GM19467 (cell line): Measurements from ENCODE around the gene TMEM225B.
"Not testable (repeated sequence)": the region's sequence is repeated elsewhere in the genome, so short reads cannot be mapped to it uniquely, and the experiment has no call there.

ENCODE experiments used
- ATAC-seq: cut with Tn5 transposase; IDR thresholded peaks from one replicate; pipeline ENCODE4 v1.9.1; 2021; ENCODE audit warnings: mild to moderate bottlenecking, moderate library complexity; ENCODE audit not compliant: unreplicated experiment

The TMEM225B gene

DNA sequence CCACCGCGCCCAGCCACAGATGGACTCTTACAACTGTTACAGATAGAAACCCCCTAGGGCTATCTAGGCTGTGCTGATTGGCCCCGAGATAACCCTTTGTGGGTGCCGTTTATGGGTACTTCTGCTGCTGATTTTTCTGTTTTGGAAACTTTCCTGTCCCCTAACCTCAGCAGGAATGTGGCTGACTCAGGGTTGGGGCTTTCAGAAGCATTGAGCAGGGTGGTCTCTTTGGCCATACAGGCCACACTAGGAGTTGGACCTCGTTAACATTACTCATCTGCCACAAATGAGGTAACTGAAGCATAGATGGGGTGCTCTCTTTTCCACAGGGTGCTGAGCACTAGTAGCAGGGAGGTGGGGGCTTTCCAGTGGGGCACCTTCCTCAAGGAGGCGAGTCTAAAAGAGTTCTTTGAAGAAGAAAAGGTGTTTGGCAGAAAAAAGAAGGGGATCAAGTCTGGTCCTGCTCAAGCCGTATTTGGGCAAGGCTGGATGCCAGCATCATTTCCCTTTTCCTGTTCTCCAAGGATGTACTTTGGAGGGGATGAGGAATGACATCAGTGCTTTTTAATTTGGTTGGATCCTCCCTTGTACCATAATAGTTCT is 25.1 kb downstream of the TMEM225B start:
- no peak for ATAC-seq

DNA sequence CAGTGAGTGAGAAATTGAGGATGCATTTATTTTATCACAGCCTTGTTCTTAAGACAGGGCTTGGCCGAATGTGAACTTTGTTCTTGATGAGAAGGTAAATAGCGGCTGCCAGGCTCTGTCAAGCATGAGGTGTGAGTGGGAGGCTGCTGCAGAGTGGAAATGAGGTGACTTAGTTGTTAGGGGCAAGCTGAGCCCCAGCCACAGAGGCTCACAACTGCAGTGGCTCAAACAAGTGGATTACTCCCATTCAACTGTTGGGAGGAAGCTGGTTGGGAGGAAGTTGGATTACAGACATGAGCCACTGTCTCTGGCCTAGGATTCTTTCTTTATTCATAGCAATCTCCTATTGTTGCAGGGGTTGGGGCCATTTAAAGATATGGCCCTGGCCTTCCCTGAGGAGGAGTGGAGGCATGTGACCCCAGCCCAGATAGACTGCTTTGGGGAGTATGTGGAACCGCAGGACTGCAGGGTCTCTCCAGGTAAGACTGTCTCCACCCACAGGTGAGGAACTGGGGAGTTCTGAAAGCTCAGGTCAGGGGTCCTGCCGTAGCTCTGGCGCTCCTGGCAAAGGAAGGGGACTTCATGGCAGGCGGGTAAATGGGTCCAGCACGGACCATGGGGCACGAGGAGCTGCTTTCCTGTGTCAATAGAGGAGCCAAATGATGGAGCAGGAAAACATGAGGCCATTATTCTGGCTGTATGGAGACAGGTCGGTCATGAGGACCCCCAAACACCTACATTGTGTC is 25.8 kb downstream of the TMEM225B start:
- ATAC-seq = no peak

DNA sequence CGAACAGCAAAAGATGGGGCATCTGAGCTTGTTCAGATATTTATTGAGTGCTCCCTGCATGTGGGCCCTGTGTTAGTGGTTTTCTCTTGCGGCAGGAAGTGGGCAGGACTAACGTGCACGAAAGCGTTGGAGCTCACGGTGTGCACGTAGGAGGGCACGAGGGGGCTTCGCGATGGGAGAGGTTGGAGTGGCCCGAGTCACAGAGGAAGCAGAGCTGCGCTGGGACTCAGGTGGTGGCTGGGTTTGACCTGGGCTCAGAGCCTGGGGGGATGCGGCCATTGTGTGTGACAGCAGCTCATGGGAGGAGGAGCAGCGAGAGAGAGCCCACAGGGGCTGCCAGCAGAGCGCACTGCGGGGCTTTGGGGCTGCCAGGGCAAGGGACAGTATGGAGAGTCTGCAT is 26.4 kb downstream of the TMEM225B start:
- ATAC-seq = no peak

DNA sequence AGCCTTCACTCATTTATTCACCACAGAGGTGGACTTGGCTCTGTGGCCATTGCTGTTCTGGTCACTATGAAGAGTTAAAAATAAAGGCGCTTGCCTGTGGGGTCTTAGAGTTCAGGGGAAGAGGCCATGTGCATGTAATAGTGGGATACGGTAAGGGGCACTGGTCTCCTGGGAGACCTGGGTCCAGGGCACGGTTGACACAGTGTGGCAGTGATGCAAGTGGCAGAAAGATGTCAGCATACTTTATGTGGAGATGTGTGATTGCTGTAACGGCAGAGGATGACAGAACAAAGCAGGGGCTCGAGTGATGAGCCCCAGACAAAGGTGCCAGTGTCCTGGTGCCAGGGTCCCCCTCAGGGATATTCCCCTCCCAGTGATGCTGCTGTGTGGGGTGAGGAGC is 27.3 kb downstream of the TMEM225B start:
- ATAC-seq = no peak

DNA sequence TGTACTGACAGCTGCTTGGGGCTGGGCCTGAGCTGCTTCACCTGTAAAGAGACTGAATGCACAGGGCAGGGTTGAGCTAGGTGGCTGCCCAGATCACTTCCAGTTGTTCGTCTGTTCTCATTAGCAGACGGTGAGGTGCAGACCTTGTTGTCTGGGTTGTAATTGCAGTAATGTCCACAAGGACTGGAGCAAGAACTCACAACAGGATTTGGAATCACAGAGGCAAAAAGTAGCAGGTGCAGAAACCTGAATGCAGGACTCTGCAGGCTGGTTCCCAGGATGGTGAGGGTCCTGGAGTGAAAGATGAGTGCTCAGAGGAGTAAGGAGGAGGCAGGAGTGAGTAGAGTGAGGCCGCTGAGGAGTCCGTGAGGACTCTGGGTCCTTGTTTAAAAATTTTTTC is 27.9 kb downstream of the TMEM225B start:
- no peak for ATAC-seq

DNA sequence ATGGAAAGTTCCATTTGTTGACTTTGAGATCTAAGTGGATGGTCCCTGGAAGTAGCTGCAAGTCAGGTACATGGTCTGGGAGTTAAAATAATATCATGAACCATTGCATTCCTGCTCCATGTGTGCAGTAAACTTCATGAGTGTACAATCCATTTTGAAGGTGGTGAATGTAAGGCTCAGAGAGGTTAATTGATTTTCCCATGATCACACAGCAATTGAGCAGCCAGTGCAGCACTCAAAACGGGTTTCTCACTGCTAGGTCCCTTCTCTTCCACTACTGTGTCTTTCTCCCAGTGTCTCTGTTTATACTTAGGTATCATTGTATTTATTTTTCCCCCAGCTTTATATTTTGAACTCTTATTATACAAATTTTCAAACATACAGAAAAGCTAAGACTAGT is 28.6 kb downstream of the TMEM225B start:
- ATAC-seq = no peak

DNA sequence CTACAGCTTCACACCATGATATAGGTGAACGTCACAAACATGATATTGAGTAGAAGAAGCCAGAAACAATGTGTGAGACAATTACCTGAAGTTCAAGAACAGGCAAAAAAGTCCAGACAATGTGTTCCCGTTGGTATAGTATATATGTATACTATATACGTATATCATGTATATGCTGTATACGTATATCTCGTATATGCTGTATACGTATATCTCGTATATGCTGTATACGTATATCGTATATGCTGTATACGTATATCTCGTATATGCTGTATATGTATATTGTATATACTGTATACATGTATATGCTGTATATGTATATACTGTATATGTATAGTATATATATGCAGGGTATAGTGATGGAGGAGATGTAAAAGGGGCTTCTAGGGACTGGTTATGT is 29.4 kb downstream of the TMEM225B start:
- no peak for ATAC-seq

DNA sequence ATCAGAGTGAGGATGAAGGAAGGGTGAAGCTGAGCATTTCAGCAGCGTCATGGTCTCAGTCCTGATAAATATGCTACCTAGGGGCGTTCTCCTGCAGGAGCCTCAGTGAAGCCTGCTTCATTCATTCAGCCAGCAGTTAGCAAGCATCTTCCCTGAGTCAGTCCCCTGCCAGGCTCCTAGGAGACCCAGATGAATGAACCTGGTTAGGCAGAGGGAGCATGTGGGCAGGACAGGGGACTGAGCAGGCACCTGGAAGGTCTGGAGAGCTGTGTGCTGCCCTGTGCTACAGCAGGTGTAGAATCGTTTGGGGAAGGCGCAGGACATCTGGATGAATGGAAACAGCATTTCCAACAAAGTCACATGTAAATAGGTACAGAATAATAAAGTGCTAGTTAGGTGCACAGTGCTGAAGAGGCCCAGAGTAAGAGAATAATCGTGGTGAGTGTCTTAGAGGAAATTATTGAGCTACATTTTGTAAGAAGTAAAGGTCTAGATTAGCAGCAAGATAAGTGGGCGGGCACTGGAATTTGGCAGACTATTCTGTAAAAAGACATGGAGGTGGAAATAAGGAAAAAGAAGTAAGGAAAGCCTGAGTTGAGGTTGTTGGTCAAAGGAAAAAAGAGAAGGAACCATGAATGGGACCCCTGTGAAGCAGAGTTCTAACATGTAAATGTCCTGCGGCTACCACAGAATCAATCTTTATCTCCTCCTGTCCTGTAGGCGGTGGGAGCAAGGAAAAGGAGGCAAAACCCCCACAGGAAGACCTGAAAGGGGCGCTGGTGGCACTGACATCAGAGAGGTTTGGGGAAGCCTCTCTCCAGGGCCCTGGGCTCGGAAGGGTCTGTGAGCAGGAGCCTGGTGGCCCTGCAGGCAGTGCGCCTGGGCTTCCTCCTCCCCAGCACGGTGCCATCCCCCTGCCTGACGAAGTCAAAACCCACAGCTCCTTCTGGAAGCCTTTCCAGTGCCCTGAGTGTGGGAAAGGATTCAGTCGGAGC is 30.7 kb downstream of the TMEM225B start:
- no peak for ATAC-seq

DNA sequence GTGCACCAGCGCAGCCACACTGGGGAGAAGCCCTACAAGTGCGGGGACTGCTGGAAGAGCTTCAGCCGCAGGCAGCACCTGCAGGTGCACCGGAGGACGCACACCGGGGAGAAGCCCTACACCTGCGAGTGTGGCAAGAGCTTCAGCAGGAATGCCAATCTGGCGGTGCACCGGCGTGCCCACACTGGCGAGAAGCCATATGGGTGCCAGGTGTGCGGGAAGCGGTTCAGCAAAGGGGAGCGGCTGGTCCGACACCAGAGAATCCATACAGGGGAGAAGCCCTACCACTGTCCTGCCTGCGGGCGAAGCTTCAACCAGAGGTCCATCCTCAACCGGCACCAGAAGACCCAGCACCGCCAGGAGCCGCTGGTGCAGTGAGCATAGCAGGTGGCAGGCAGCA is 31.6 kb downstream of the TMEM225B start:
- ATAC-seq = no peak

DNA sequence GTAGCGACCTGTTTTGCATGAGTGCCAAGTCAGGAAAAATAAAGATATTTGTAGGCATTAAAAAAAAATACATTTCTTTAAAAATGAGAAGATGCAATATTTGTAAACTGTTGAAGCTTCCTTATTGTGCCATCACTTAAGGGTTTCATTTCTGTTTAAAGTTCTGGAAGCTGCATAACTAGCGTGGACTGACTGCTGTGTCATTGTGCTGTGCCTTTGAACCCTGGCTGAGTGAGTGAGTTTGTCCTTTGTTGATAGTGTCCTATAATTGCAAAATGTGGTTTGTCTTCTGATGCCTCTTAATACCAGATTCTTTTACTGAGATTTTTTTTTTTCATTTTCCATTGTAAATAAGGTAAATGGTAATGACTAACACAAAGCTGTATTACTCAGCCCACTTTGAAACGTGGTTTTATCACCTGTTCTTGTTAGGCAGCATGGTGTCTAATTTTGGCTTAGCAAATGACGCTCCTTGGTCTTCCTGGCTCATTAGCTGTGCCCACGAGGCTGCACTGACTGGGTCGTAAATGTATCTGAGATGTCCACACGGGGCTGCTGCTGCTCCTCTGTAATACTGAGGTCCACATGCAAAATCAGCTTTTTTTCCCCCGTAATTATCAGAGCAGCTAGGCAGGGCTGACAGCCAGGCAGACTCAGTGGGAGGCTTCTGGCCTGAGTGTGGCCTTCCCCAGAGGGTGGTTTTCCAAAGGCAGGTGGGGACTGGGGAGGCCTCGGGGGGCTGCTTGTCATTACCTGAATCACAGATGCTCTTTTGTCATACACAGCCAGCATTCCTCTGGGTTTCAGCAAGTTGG is 33.4 kb downstream of the TMEM225B start:
- ATAC-seq = no peak

DNA sequence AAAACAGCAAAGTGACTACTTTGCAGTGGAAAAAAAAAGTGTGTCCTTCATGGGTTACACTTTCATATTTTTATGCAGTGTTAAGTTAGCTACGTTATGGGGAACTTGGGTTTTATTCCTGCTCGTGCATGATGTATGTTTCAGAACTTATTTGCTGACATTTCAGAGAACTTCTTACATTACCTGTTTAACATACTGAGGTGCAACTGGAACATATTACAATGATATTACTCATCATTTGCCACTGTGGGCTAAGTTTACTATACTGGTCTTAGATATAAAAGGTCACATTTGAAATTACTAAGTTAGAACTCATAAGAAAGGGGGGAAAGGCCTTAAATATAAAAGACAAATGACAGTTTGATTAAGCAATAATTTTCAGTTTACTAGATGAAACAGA is 39.3 kb downstream of the TMEM225B start:
- not testable (repeated sequence) for ATAC-seq

DNA sequence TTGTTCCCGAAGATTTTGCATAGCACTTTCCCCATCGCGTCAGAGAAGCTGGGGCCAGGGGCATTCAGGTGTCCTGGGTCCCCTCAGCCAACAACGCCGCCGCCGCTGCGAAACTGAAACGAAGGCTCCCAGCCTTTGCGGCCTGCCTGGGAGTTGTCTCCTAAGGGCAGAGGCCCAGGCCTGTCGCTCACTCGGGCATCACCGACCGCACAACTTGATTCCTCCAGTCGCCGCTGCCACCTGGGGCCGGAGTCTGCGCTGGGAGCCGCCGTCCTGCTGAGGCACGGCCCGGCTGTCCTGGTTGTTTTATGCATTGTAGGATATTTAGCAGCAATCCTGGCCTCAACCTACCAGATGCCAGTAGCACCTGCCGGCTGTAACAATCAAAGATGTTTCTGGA is 40.7 kb downstream of the TMEM225B start:
- ATAC-seq = no peak

DNA sequence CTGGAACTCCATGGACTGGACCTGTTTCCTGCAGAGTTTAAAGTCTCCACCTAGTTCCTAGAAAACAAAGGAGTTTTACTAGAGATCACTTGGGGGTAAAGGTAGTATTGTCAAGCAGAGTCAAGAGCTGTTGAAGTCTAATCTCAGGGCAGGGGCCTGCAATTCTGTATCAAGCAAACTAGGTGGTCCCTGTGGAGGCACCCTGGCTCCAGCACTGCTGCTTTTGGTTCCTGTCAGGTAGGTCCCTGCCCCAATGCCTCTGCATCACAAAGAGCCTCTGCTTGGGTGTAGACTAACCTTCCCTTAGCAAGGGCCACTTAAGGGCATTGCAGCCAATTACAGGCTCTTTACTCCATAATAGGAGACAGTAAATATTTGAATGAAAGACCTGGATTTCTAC is 41.2 kb downstream of the TMEM225B start:
- no peak for ATAC-seq

DNA sequence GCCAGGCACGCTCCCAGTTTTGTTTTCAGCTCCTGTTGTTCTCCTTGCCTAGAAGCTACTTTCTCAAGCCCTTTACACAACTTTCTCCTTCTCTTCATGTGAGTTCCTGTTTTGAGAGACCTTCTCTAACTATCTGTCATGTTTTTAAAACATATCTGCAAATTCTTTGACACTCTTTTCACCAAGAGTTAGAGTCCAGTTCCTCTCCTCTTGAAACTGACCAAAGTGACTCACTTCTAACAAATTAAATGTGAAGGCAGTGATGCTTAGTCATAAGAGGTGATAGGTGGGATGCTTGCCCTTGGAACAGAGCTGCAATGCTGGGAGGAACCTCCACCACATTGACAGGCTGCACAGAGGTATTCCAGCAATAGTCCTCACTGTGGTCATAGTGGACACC is 44.0 kb downstream of the TMEM225B start:
- no peak for ATAC-seq

DNA sequence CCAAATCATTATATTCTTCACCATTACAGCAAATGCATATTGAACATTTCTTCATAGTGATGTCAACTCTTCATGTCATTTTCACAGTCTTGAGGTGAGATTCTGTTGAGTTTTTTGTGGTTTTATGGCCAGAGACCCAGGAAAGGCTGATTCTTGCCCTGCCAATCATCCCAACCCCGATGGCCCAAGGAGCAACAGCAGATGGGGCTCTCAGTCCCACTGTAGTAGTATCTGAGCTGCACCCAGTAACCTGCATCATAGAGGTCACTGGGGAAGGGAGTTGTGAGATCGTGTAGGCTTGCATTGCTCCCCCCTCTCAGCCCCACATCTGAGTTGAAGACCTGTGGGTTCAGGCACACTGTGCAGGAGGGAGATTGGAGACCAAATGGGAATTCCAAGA is 45.4 kb downstream of the TMEM225B start:
- ATAC-seq = no peak

DNA sequence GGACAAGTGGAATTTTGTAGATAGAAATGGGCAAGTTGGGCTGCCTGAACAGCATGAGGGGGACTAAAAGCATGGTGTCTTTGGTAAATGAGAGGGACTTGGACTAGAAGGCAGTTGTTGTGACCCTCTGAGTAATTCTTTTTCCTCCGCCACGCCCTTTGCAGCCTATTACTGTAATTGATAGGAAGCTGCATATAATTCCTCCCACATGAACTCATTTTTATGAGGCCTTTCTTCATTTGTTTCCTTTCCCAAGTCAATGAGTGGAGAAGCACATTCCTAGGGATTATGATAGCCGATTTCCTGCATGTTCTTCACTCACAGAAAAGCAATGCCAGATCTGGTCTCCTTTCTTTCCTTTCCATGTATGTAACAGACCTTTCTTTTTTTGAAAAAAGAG is 46.4 kb downstream of the TMEM225B start:
- ATAC-seq = no peak

DNA sequence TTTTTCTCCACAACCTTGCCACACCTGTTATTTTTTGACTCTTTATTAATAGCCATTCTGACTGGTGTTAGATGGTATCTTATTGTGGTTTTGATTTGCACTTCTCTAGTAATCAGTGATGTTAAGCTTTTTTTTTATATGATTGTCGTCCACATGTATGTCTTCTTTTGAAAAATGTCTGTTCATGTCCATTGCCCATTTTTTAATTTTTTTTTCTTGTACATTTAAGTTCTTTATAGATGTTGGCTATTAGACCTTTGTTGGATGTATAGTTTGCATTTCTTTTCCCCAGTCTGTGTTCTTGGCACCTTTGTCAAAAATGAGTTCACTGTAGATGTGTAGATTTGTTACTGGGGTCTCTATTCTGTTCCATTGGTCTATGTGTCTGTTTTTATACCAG is 47.5 kb downstream of the TMEM225B start:
- ATAC-seq = no peak

DNA sequence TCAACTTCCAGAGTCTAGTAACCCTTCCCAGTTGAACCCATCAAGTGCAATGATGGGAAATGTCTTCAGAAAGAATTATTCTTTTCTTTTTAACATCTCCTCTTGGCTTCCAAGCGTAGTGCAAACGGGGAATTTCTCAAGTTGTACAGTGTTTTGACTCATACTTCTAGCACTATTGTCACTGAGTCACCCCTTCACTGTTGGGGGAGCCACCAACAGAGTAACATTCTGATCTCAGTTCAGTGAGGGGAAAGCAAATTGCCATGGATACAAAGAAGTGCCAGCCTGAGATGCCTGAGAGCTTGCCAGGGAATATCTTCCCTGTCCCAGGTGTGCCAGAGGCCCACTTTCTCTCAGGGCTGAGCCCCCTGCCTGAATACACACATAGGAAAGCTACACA is 50.8 kb downstream of the TMEM225B start:
- ATAC-seq = no peak

DNA sequence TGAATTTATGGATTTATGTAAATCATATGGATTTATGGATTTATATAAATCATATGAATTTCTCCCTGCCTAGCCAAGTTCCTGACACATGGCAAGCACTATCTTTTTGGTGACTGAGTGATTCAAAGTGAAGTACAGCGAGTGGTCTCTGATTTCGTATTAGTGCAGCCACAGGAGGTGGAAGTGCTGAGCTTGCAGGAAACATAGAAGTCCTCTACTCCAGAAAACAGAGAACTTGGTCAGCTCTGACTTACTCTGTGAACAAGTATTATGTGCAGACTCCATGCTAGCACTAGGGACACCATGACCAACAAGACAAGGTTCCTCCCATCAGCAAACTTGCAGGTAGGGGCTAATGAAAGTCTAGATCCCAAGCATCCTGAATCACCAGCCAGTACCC is 53.2 kb downstream of the TMEM225B start:
- ATAC-seq = no peak

DNA sequence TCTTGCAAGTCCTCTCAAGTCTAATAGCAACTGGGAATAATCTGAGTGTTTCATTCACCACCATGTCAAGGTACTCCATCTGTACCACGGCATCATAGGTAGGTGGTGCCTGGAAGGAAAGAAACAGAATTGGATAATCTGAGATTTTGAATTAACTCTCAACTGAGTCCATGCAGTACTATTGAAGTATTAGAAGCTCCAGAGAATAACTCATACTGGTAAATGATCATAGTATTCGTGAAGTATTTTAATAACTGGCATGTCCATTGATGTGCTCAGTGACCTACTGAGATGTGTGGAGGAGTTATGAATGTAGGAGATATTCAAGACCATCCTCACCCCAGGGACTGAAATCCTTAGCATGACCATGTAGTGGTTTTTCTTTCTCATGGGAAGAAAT is 54.6 kb downstream of the TMEM225B start:
- ATAC-seq = no peak

DNA sequence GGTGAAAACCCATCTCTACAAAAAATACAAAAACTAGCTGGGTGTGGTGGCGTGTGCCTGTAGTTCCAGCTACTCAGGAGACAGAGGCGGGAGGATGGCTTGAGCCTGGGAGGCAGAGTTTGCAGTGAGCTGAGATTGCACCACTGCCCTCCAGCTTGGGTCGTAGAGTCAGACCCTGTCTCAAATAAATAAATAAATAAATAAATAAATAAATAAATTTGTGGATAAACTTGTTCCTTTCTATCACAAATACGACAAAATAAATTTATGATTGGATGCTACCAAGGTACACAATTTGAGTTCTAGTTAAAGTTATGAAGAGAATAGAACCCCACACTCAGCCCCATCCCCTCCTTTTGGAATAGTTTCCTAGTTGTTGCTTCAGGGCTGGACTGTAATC is 55.2 kb downstream of the TMEM225B start:
- ATAC-seq = not testable (repeated sequence)
